HG02973 (cell line): Measurements from ENCODE around the gene SMURF1.
"Not testable (repeated sequence)": the region's sequence is repeated elsewhere in the genome, so short reads cannot be mapped to it uniquely, and the experiment has no call there.

ENCODE experiments used
- ATAC-seq: cut with Tn5 transposase; IDR thresholded peaks from one replicate; pipeline ENCODE4 v1.9.1; 2021; ENCODE audit warnings: moderate library complexity; ENCODE audit not compliant: unreplicated experiment

The SMURF1 gene

DNA sequence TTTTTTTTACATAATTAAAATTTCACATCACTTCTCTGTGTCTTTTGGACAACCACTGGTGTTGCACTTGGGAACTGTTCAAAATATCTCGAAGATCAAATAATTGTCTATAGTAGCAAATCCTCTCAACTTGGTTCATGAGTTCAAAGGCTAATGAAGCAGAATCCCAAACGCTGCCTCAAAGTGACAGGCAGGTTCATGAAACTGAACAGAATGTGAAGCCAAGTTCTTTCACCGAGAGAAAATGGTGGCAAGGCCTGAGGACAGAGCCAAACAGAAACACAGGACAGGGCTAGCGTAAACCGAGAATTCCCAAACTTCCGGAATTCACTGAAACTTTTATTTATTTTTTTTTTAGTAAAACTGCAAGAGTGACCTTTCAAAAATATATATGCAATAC, 21.1 kb downstream of the SMURF1 start:
- no peak for ATAC-seq

DNA sequence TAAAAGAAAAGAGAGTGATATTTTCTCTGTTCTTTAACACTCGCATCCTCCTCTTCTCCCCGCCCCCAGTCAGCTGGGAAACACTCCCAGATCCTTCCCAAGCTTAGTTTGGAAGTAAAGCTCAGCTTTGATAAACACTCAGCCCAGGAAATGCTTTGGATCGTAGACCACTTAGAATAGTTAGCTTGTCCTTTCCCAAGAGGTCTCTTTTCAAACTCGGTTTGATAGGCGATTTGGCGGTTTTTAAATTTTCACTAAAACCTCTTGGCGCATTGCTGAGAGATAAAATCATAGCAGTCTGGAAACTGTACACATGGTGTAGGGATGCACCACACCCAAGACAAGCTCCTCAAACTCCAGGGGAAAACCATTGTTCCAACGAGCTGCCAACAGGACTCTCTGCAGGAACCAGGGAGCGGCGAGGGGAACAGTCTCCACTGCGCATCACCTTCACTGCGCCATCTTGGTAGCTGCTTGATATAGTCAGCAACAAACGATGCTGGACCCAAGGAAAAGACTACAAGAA, 22.3 kb downstream of the SMURF1 start:
- no peak for ATAC-seq

GRCh38 chr7:99120916-99121315, 23.0 kb downstream of the SMURF1 start:
- no peak for ATAC-seq

DNA sequence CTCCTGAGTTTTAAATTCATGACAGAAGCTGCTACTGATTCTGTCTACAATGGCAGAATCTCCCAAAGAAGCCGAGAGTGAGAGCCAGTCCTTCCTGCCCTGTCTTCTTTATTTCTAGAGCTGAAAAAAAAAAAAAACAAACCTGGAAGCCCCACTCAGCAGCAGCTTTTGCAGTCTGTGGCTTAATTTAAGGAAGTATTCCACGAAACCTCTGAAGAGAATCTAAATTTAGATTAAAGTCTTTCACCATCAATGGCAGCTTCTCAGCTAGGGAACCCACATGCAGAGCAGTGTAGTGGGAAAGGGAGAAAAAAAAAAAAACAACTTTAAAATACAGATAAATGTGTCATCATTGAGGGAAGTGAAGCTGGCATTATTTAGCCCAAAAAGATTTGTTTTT, 23.4 kb downstream of the SMURF1 start:
- ATAC-seq, result no peak

- ATAC-seq, result no peak
These were observed 25.8 kb downstream of the SMURF1 start for GRCh38 chr7:99118077-99118476.

- ATAC-seq, result no peak
These were observed 27.8 kb downstream of the SMURF1 start for GRCh38 chr7:99116144-99116543.

DNA sequence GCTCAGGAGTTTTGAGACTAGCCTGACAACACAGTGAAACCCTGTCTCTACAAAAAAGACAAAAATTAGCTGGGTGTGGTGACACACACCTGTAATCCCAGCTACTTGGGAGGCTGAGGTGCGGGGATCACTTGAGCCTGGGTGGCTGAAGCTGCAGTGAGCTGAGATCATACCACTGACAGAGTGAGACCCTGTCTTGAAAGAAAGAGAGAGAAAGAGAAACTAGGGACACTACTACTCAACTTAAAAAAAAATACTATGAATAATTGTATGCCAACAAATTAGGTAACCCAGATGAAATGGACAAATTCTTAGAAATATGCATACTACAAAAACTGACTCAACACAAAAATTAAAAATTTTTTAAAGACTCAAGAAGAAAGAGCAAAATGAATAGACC, 28.5 kb downstream of the SMURF1 start:
- no peak for ATAC-seq

DNA sequence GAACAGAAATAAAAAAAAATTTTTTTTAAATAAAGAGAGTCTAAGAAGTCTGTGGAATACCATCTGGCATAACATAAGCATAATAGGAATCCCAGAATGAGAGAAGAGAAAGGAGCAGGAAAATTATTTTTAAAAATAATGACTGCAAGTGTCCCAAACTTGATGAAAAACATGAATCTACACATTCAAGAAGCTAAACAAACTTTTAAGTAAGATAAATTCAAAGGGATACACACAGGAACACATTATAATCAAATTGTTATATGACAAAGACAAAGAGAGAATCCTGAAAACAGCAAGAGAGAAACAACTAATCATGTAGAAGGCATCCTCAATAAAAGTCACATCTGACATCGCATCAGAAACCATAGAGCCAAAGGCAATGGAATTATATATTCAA, 30.9 kb downstream of the SMURF1 start:
- ATAC-seq, result no peak

GRCh38 chr7:99112097-99112496, 31.8 kb downstream of the SMURF1 start:
- peak; percentile 73 for ATAC-seq

- no peak for ATAC-seq
These were observed 32.3 kb downstream of the SMURF1 start for GRCh38 chr7:99111591-99111990.

GRCh38 chr7:99109108-99110051, 34.5 kb downstream of the SMURF1 start:
- ATAC-seq, result no peak

- no peak for ATAC-seq
These were observed 35.3 kb downstream of the SMURF1 start for GRCh38 chr7:99108613-99109012.

DNA sequence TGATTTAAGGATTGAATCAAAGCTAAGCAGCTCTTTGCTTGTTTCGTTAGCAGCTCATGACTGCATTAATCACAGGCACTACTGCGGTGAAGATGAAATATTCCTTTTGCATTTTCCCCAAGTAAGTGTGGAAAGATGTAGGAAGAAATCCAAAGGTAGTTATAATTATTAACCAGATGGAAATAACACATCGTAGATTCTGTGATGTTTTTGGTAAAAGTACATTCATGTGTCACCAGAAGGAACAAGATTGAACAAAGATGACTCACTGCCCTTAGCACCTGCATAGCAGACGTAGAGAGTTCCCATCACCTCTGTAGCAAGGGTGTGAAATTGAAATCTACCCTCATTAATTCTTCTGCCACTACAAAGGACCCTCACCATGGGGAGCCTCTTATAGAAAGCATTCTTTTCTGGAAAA, 37.1 kb downstream of the SMURF1 start:
- no peak for ATAC-seq

GRCh38 chr7:99106411-99106810, 37.5 kb downstream of the SMURF1 start:
- no peak for ATAC-seq

- ATAC-seq, result no peak
These were observed 38.2 kb downstream of the SMURF1 start for GRCh38 chr7:99105756-99106155.

DNA sequence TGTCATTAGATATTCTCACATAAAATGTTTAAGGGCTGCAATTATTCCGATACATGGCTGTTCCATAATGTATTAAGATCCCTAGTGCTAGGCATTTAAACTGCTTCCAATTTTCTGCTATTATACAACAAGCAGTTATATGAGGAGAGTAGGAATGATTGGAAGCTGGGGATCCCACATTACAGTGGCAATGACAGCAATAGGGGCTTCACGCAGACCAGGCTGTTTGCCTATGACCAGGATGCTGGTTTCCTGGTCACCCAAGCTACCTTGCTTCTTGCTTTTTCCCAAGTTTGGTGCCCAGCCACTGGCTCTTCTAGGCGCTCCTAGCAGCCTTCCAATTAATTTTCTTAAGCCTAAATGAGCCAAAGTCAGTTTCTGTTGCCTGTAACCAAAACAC, 39.3 kb downstream of the SMURF1 start:
- ATAC-seq, result no peak

DNA sequence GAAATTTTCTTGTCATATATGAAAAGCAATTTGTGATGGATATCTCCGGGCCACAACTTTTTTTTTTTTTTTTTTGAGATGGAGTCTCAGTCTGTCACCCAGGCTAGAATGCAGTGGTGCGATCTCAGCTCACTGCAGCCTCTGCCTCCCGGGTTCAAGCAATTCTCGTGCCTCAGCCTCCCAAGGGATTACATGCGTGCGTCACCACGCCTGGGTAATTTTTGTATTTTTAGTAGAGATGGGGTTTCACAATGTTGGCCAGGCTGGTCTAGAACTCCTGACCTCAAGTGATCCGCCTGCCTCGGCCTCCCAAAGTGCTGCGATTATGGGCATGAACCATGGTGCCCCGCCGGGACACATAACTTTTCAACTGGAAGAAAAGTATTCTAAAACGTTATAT, 40.1 kb downstream of the SMURF1 start:
- not testable (repeated sequence) for ATAC-seq

- no peak for ATAC-seq
These were observed 40.9 kb downstream of the SMURF1 start for GRCh38 chr7:99102809-99103690.

DNA sequence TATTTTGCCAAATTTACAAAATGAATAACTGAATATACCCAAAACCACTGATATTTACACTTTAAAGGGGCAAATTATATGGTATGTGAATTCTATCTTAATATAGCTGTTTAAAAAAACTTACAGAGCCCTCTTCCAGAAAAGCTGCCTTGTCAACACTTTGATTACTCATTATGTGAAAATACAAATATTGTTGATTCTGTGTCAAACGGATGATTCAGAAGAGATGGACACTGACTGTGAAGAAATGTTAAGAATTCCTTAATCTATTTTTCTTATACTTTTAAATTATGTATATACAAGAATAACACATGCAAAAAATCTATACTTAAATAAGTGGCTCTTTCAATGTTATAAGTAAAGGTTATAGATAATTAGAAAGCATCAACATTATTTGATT, 41.5 kb downstream of the SMURF1 start:
- ATAC-seq, result no peak

DNA sequence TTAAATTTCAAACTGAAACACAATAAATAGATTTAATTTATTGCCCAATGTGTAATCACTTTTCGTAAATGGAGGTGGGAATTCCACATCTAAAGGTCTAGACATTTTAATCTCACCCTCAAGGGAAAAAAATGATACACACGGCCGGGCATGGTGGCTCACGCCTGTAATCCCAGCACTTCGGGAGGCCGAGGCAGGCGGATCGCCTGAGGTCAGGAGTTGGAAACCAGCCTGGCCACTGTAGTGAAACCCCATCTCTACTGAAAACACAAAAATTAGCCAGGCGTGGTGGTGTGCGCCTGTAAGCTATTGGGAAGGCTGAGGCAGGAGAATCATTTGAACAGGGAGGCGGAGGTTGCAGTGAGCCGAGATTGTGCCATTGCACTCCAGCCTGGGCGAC, 42.4 kb downstream of the SMURF1 start:
- ATAC-seq, result not testable (repeated sequence)

- no peak for ATAC-seq
These were observed 44.3 kb downstream of the SMURF1 start for GRCh38 chr7:99099499-99100077.
